GM19455 (cell line): Measurements from ENCODE around the gene ACTRT2.

Experiments used
- ATAC-seq: cut with Tn5 transposase; IDR thresholded peaks from one replicate; pipeline ENCODE4 v1.9.1; 2021; ENCODE audit not compliant: unreplicated experiment

Gene ACTRT2

GRCh38 chr1:3052501-3052900 lies 31.2 kb downstream of the ACTRT2 start:
- ATAC-seq, result no peak

DNA sequence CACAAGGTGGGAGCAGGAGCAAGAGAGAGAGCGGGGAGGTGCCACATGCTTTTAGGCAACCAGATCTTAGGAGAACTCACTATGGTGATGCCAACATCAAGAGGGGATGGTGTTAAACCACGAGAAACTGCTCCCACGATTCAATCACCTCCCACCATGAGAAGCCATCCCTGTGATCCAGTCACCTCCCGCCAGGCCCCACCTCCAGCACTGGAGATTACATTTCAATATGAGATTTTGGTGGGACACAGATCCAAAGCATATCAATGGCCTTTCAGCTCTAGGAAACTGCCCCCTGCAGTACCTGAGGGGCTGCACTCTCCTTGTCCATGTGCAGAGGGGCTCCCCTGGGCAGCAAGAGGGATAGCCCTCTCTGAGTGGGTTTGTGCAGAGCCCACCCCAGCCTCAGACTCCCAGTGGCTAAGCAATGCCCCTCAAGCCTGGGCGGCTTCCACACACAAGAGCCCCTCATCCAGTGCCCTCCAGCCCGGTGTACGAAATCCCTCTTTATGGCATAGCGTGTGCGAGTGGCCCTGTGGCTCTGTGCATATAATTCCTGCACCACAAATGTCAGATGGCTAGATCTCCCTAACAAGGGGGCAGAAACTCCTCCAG lies 32.2 kb downstream of the ACTRT2 start:
- no peak for ATAC-seq

DNA sequence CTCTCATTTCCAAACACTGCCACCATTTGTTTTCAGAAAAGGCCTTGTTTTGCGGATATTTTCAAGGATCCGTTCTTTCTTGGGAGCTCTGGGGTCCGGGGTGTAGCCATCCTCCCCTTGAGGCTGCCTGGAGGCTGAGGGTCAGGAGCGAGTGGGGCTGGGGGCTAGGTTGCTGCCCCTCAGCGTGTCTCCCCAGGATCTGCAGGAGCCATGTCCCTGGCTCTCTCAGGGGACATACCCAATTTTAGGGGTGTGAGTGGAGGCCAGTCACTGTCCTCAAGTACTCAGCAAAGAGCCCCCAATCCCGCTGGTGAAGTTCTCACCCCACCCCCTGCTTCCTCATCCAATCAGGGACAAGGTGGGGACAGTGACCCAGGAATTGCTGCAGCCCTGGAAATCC lies 32.7 kb downstream of the ACTRT2 start:
- no peak for ATAC-seq

DNA sequence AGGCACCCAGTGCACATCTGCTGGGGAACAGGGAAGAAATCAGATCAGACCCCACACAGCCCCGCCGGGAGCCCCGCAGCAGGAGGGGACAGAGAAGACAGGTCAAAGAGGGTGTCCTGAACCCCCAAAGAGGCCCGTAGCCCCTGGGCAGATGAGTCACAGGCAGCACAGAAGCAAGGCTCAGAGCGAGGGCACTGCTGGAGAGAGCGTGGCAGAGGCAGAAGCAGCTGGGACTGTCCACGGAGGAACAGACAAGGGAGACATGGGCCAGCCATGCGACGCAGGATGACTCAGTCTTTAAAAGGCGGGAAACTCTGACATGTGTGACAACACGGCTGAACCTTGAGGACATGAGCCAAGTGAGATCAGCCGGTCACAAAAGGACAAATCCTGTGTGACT lies 33.2 kb downstream of the ACTRT2 start:
- no peak for ATAC-seq

DNA sequence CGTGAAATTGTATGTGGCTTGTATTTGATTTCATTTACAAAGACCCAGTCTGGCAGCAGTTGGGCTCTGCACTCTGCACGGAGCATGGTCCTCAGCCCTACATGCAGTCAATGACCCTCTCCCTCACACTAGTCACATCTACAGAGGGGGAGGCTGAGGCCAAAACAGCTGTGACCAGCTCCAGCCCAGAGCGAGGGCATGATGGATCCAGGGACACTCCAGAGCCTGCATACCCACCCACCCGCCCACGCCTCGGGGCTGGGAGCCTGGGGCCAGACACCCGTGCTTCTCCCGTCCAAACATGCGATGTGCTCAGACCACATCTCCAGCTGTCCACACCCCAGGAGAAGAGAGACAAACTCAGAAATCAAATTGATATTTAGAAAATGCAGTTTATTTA lies 33.8 kb downstream of the ACTRT2 start:
- no peak for ATAC-seq

GRCh38 chr1:3056641-3057040 lies 35.4 kb downstream of the ACTRT2 start:
- ATAC-seq, result no peak

DNA sequence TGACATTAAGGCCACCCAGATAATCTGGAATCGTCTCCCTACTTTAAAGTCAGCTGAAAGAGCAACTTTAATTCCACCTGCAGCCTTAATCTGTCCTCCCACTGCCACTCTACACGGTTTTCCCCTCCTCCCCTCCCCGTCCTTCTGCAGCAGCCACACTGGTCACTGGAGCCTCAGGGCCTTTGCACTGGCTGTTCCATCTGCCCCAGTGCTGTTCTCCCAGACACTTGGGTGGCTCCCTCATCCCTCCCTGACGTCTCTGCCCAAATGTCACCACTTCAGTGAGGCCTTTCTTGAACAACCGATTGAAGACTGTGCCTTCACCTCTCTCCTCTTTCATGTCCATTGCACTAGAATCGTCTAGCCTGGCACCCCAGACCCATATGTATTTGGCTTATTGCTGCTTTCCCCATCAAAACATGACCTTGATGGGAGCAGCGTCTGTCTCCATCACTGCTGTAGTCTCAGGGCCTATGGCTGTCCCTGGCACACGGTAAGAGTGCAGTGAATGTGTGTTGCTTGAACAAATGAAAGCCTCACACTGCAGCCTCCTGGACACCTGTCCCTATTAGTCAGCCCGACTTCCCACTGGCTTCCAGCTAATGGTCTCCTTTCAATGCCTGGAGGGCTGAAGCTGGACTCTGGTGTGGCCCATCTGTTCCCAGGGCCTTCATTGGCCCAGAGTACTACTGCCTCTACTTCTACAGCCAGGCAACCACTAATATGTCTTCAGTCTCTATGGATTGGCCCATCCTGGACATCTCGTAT lies 37.2 kb downstream of the ACTRT2 start:
- no peak for ATAC-seq

GRCh38 chr1:3060127-3060526 lies 38.9 kb downstream of the ACTRT2 start:
- ATAC-seq, result no peak

- ATAC-seq, result no peak
Measured at GRCh38 chr1:3060601-3061551, 39.6 kb downstream of the ACTRT2 start.

DNA sequence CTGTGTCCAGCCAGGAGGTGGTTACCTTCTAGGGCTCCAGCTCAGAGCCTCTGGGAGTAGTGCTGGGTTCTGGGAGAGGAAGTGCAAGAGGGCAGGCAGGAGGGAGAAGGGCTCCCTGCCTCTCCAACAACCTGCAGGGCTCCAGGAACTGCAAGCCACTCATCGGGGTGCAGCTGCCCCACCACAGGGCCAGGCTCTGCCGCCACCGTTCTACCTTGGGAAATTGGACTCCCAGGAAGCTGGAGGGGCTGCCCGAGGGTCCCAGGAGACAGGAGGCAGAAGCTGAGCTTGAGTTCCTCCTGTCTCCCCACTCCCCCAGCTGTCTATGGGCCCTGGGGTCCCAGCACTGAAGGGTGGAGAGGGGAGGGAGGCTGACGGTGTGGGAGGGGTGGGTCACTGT lies 40.3 kb downstream of the ACTRT2 start:
- ATAC-seq, result no peak

DNA sequence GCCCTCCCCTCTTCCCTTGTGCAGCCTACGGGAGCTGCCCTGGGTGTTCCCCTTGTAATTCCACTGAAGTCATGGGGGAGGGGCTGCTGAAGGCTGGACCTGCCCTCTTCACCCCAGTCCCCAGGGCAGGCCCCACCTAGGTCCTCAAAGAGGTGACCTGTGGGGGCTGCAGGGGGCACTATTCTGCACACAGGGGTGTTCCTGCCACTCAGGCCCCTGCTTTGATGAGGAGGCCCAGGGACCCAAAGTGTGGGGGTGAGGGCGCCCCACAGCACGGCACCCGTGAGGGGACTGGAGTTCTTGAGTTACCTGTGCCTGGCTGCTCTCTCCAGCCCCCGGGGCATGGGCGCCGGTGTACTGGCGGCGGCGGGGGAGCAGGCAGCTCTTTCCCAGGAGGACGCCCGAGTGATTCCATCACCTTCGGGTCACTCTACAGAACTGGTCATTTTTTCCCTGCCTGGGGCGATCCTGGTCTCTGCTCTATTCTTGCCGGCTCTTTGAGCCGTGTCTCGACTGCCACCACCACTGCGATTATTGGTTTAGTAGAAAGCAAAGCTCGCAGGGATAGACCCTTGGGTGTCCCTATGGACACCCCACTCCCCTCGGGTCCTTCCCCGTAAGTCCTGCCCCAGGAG lies 40.8 kb downstream of the ACTRT2 start:
- no peak for ATAC-seq

DNA sequence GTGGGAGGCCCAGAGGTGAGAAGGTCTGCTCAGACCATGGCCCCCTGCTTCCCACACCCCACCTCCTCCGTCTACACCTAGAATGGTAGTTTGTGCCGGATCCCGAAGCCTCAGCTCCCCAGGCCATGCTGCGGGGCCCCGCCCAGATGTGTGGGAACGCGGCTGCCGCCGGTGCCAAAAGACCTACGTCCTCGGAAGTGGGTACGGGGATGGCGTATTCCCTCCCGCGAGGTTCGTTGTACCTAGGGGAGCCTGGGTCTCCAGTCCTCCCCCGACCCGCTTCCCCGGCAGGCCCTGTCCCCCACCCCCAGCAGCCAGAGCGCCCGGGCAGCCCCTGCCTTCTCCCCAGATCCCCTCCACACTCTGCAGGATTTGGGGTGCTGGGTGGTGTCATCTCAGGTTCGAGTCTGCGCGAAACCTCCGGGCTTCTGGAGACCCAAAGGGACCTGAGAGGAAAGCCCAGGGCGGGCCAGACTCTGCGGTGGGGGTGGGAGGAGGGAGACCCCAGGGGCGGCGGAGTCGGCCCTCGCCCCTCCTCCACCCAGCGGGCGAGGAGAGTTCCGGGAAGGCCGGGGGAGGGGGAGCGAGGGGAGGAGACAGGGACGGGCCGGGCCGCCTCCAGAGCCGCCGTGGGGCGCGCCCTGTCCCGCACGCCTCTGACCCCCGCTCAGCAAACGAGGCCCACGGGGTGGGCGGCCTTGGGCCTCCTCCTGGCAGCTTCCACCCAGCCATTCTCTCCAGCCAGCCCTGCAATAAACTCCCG lies 41.5 kb downstream of the ACTRT2 start:
- ATAC-seq, result no peak

DNA sequence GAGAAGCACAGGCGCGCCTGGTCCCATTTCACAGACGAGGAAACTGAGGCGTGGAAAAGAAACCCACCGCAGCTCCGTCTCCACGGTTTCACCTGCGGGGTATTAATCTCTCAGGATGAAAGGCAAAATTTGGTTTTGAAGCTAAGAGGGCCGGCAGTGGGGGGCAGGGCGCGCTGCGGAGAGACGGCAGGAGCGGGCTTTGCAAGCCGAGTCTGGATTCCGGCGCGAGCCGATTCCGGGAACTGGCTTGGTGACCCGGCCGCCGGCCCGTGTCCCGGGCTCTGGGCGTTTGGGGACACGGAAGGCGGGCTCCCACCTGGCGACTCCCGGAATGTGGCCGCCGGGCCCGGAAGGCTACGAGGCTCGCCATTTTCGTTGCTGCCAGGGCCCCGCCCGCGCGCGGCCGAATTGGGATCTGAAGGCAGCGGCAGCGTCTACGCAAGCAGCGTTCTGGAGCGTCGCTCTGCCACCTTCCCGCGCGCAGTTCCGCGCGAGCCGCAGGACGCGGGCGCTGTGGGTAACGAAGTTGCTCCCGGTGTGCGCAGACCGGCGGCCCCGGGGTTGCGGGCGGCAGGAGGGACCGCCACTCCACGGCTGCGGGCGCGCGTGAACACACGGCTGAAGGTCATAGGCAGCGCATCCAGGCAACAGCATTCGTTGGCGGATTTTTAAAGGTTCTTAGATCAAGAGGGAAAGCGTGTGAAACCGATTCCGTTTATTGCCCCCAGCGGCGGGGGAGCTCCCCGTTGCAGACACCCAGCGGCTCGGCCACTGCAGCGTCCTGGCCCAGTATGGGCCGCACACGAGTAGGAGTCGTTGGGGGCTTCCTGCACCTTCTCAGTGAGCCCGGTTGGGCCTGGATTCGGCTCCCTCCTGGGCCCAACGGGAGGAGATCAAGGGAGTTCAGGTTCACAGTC lies 42.4 kb downstream of the ACTRT2 start:
- ATAC-seq, result no peak

GRCh38 chr1:3064296-3064850 lies 43.1 kb downstream of the ACTRT2 start:
- ATAC-seq, result no peak

DNA sequence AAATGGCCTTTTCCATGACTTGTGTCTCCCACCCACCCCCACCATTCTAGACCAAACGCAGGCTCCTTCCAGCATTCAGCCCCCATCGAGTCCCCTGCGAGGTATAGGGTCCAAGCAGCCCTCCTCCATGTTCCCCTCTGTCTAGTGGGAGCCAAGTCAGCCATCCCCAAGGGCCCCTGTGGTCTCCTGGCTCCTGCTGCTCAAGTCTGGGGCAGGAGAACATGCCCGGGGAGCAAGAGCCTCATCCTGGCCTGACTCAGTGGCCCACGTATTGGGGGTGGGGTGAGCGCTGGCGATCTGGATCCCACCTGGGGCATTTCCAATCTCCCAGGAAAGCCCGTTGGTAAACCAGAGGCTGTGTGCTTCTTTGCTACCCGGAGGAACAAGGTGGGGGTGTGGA lies 43.6 kb downstream of the ACTRT2 start:
- no peak for ATAC-seq

DNA sequence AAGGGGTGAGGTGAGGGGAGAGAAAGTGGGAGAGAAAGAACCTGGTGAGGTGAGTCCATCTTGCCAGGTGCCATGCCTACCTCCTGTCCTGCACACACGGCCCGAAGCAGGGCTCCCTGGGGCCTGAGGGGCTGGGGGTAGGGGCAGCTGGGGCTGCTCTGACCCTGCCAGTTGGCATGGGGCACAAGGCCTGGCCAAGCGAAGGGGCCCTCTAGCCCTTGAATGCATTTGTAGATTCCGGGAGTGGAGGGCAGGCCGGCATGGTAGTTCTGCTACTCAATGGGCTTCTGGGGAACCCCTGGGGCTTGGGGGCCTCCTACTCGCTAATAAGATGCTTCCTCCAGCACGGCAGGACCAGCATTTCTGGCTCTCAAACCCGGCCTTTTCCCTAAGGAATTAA lies 44.1 kb downstream of the ACTRT2 start:
- ATAC-seq, result no peak

GRCh38 chr1:3065797-3066196 lies 44.5 kb downstream of the ACTRT2 start:
- ATAC-seq, result no peak

- no peak for ATAC-seq
Measured at GRCh38 chr1:3066250-3066711, 45.0 kb downstream of the ACTRT2 start.

GRCh38 chr1:3066826-3067225 lies 45.6 kb downstream of the ACTRT2 start:
- no peak for ATAC-seq
